ENCODE data around the gene GAL3ST2.

Gene GAL3ST2

DNA sequence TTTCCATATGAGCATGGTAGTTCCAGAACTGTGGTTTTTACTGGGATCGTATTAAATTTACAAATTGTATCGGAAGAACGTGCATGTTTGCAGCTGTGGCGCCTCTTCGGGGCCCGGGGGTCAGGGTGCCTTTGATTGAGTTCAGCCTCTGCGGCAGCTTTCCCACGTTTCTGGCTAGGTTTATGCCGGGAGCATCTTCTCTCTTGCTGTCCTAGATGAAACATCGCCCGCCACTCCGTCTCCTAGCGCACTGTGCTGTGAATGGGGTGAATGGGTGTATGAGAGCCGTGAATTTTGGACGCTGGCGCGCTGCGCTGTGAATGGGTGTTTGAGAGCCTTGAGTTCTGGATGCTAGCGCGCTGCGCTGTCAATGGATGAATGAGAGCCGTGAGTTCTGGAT lies 69.8 kb downstream of the GAL3ST2 start:
- ChIA-PET POLR2A (no interaction called here), CTCF (no interaction called here)
- no peak for DNase-seq (ENCODE audit: extremely low spot score)
- TF ChIP-seq, protein P1, sequence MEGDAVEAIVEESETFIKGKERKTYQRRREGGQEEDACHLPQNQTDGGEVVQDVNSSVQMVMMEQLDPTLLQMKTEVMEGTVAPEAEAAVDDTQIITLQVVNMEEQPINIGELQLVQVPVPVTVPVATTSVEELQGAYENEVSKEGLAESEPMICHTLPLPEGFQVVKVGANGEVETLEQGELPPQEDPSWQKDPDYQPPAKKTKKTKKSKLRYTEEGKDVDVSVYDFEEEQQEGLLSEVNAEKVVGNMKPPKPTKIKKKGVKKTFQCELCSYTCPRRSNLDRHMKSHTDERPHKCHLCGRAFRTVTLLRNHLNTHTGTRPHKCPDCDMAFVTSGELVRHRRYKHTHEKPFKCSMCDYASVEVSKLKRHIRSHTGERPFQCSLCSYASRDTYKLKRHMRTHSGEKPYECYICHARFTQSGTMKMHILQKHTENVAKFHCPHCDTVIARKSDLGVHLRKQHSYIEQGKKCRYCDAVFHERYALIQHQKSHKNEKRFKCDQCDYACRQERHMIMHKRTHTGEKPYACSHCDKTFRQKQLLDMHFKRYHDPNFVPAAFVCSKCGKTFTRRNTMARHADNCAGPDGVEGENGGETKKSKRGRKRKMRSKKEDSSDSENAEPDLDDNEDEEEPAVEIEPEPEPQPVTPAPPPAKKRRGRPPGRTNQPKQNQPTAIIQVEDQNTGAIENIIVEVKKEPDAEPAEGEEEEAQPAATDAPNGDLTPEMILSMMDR (IDR thresholded peaks at IDR 0.05; ENCODE audit: control extremely low read depth, extremely low read depth, low read depth, missing control alignments) = no peak

DNA sequence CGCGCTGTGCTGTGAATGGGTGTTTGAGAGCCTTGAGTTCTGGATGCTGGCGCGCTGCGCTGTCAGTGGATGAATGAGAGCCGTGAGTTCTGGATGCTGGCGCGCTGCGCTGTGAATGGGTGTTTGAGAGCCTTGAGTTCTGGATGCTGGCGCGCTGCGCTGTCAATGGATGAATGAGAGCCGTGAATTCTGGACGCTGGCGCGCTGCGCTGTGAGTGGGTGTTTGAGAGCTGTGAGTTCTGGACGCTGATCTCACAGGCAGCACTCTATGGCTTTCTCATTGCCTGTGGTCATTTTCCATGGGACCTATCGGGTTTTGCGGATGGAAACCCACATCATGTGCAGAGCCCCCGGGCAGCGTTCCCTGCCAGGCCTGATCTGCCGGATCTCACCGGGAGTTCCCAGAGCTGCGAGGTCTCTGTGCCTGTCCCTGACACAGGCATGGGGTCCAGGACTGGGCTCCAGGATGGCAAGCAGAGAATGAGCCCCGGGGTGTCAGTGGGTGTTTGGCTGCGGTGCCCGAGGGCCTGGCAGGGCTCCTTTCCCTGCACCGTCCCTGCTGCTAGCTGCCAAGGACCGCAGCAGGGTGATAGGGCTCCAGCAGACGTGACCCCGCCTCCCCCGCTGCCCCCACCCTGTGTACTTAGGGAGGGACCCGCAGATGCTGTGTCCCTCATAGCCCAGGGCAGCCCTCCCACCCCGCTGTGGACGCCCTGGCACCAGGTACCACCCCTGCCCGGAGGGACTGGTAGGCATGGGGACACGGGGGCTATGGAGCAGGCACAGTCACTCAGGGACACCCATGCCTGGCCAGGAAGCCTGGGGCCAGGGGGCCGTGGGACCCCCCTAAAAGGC lies 72.4 kb downstream of the GAL3ST2 start:
- DNase-seq (ENCODE audit: extremely low spot score) = no peak
- CTCF ChIA-PET = no interaction called here
- TF ChIP-seq, protein P1 (IDR thresholded peaks at IDR 0.05; ENCODE audit: control extremely low read depth, extremely low read depth, low read depth, missing control alignments) = no peak
- POLR2A ChIA-PET = no interaction called here

DNA sequence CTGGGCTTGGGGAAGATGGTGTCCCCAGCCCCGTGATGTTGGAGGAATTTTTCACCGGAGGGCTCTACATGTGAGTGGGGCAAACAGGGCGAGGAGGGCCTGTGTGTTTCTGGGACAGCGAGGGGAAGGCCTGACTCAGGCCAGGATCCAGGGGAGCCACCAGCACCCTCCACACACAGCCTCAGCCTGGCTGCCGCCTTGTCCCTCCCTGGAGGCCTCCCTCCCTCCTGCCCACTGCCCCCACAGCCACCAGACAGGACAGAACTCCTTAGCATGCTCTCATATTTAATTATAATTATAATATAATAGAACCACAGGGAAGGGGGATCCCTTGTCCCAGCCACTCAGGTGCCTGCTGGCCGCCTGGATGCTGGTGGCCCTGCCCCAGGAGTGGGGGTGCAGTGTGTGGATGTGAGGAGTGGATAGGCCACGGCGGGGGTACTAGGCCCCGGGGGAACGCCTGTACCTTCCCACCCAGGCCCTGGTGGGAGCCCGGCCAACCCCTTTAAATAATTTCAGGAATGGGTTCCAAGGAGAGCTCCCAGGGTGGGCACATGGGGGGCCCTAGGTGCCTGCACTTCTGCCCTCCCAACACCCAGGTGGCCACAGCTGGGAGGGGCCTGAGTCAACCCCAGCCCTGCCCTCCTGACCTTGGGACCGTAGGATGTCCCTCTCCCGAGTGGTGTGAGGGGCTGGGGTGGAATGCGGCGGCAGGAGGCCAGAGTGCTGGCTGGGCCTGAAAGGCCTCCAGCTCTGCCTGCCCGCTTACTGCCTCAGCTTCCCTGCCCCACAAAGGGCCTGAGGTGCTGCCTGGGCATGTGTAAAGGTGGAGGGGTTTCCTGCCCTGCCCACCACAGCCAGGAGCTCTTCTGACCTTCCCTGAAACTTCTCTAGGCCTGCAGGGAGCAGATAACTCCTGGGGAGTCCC lies 73.3 kb downstream of the GAL3ST2 start:
- ChIA-PET CTCF (interaction anchor here (0.9 to 1.2 kb wide), 2 partner anchors 25 to 29 kb away, joined by 3 to 4 read pairs; no protein-coding TSS in a partner anchor), POLR2A (no interaction called here)
- TF ChIP-seq, protein P1 (IDR thresholded peaks at IDR 0.05; ENCODE audit: control extremely low read depth, extremely low read depth, low read depth, missing control alignments) = no peak
- DNase-seq (ENCODE audit: extremely low spot score) = peak; percentile 18

DNA sequence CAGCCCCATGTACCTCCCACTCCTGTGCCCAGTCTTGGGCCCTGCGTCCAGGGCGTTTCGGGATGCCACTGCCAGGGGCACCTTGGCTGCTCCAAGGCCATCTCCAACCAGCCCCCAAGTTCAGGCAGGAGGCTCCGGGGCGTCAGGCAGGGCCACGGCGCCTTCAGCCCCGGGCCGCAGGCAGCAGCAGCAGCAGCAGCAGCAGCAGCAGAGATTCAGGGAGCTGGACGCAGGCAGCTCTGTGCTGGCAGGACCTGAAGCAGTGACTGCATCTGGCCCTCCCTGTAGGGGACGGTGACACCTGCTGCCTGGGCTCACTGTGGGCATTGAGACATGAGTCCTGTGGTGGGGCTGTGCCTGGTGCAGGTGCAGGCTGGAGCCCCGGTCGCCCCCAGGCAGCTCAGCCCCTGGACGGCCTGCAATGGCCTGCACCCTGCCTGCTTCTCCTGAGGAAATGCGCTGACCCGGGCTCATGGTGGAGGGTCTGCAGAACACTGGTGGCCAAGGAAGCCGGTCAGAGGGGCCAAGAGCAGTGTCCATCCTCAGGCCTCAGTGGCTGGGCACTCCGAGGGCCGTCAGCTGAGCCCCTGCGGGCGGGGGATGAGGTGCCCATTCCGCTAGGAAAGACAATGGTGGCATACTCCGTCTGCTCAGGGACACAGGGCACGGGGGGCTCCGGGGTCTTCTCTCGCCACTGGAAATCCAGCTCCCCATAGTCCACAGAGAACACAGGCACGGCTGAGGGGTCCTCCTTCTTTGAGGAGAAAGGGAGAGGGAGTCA lies 74.1 kb downstream of the GAL3ST2 start:
- CTCF ChIA-PET = interaction anchor here (0.9 to 1.2 kb wide), 2 partner anchors 25 to 28 kb away, joined by 3 to 4 read pairs; no protein-coding TSS in a partner anchor
- DNase-seq (ENCODE audit: extremely low spot score) = peak; percentile 15
- TF ChIP-seq, protein P1 (IDR thresholded peaks at IDR 0.05; ENCODE audit: control extremely low read depth, extremely low read depth, low read depth, missing control alignments) = no peak
- POLR2A ChIA-PET = no interaction called here

DNA sequence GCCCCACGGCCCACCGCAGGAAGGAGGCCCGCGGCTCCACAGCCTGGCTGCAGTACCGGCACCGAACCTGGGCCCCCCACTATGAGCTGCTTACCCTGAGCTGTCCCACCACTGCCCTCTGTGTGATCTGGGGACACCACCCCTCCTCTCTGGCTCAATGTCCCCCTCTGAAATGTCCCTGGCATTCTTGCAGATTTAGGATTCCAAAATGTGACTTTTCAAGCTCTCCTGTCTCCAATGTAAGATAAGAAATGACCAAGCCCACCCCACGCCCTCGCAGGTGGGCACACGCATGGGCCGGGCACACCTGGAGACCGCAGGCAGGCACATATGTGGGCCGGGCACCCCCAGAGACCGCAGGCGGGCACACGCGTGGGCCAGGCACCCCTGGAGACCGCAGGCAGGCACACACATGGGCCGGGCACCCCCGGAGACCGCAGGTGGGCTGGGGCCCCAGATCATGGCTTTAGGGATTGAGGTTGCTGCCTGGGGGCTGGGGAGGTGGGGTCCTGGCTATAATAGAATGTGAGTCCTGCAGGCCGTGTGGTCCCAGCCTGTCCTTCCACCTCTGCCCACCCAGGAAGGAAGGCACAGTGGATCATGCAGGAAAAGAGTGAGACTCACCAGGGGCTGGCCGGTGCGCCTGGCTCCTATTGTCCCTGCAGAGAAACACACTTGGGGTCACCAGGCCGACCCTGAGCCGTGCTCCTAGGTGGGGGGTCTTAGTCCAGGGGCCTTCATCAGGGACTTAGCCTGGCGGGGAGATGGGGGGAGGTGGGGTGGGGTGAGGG lies 74.9 kb downstream of the GAL3ST2 start:
- TF ChIP-seq, protein P1 (IDR thresholded peaks at IDR 0.05; ENCODE audit: control extremely low read depth, extremely low read depth, low read depth, missing control alignments) = no peak
- CTCF ChIA-PET = no interaction called here
- POLR2A ChIA-PET = no interaction called here
- DNase-seq (ENCODE audit: extremely low spot score) = peak; percentile 15
